Thoracic aorta (tissue), 2 donors: ENCODE data around the gene ALOX12B. TPM values are rescaled to one million over a fixed set of nuclear protein-coding genes. Genes with fewer than 3 reads are reported as not detected.
"Not testable (repeated sequence)": the region's sequence is repeated elsewhere in the genome, so short reads cannot be mapped to it uniquely, and the experiment has no call there.

ENCODE experiments used
- ATAC-seq: fragments of 150-250 bp; one replicate; pipeline ENCODE4 v1.8.0; 2017; ENCODE audit warnings: low read depth; ENCODE audit not compliant: insufficient number of reproducible peaks, low FRiP score
- DNase-seq: peaks from one replicate; pipeline ENCODE4 v3.0.0-alpha.2; 2020; ENCODE audit warnings: low spot score
- H3K27ac ChIP-seq, 2 donors: fragments of 200-600 bp; sonication (generic); 1 replicate in 1 of 2; 2 replicates in 1 of 2; pipeline ENCODE4 v1.5.1; 2016; ENCODE audit warnings: mild to moderate bottlenecking in 2 of 2, moderate library complexity in 2 of 2
- H3K27me3 ChIP-seq: fragments of 200-600 bp; sonication (generic); replicated peaks from 2 replicates; pipeline ENCODE4 v1.6.0; 2016; ENCODE audit warnings: mild to moderate bottlenecking; ENCODE audit not compliant: insufficient read depth
- H3K36me3 ChIP-seq: fragments of 200-600 bp; sonication (generic); one replicate; pipeline ENCODE4 v1.5.1; 2016
- H3K4me1 ChIP-seq, 2 donors: fragments of 200-600 bp; sonication (generic); 1 replicate in 1 of 2; 2 replicates in 1 of 2; pipeline versions ENCODE4 v1.5.1 to v1.6.0; 2016; ENCODE audit warnings: low read depth in 2 of 2, mild to moderate bottlenecking in 1 of 2; ENCODE audit not compliant: control insufficient read depth in 1 of 2
- H3K4me3 ChIP-seq: fragments of 200-600 bp; sonication (generic); 2 replicates; pipeline ENCODE4 v1.5.1; 2016; ENCODE audit warnings: mild to moderate bottlenecking
- H3K9me3 ChIP-seq: fragments of 200-600 bp; sonication (generic); 2 replicates; pipeline ENCODE4 v1.5.1; 2016
- CTCF ChIP-seq: fragments of 200-600 bp; sonication (generic); IDR thresholded peaks from one replicate; pipeline ENCODE4 v1.5.1; 2019; ENCODE audit warnings: antibody characterized with exemption
- total RNA-seq, 2 donors: library from RNA; depleted of rRNA; stranded (reverse); fragments of >200 nt; gene quantifications; one replicate each; pipeline versions ENCODE4 v1.1.0 to v1.2.3, GENCODE V29; 2016

ALOX12B gene
- total RNA-seq, 2 donors from 2014 or later = not detected

GRCh38 chr17:8031261-8031661 is 56.3 kb downstream of the ALOX12B start:
- no peak for DNase-seq
- Histone ChIP-seq H3K27ac (no peak overlapping the region), H3K4me3 (no peak overlapping the region), H3K36me3 (no peaks in the 10 kb centered on the region), H3K27me3 (no peaks in the 10 kb centered on the region), H3K9me3 (no peaks in the 10 kb centered on the region), H3K4me1 (no peaks in the 10 kb centered on the region)
- no peak for ATAC-seq
- TF ChIP-seq CTCF = no peak

GRCh38 chr17:8029121-8029520 is 58.4 kb downstream of the ALOX12B start:
- Histone ChIP-seq H3K4me1 (no peaks in the 10 kb centered on the region), H3K4me3 (no peak overlapping the region), H3K36me3 (no peaks in the 10 kb centered on the region), H3K9me3 (no peaks in the 10 kb centered on the region), H3K27me3 (no peaks in the 10 kb centered on the region), H3K27ac (no peak overlapping the region)
- TF ChIP-seq CTCF = no peak
- DNase-seq (no peak), ATAC-seq (no peak)

- Histone ChIP-seq H3K9me3 (no peaks in the 10 kb centered on the region), H3K27me3 (no peaks in the 10 kb centered on the region), H3K4me3 (no peak overlapping the region), H3K36me3 (no peaks in the 10 kb centered on the region), H3K27ac (no peak overlapping the region), H3K4me1 (no peaks in the 10 kb centered on the region)
- ATAC-seq (no peak), DNase-seq (no peak)
- TF ChIP-seq CTCF = no peak
These were observed 62.2 kb downstream of the ALOX12B start for GRCh38 chr17:8025176-8025911.

- H3K4me1 ChIP-seq, H3K36me3 ChIP-seq, H3K27me3 ChIP-seq, ATAC-seq, H3K4me3 ChIP-seq, H3K9me3 ChIP-seq, DNase-seq, H3K27ac ChIP-seq: not testable (repeated sequence)
These were observed 63.4 kb downstream of the ALOX12B start for GRCh38 chr17:8024161-8024560.

Other genes starting within 250 kb of the ALOX12B start
- 10 to 100 TPM in 1 of 2 donors, 1 to 10 TPM in 1; 4.1 to 21.9 TPM for gene TMEM88, start 232.7 kb downstream of the ALOX12B start, total RNA-seq
- 10 to 100 TPM; 49.5 to 62.7 TPM for gene NAA38, start 230.2 kb downstream of the ALOX12B start, total RNA-seq
- gene CYB5D1, start 229.7 kb downstream of the ALOX12B start, total RNA-seq = 1 to 10 TPM; 3.8 to 8.9 TPM
- gene CHD3, start 198.9 kb downstream of the ALOX12B start, total RNA-seq = 100 to 1,000 TPM in 1 of 2 donors, 10 to 100 TPM in 1; 80.6 to 171 TPM
- 1 to 10 TPM; 3.3 to 5.4 TPM for gene RNF227, start 171.4 kb downstream of the ALOX12B start, total RNA-seq
- gene KCNAB3, start 157.9 kb downstream of the ALOX12B start, total RNA-seq = not detected
- 10 to 100 TPM; 14.6 to 36.1 TPM for gene TRAPPC1, start 155.8 kb downstream of the ALOX12B start, total RNA-seq
- gene CNTROB, start 155.5 kb downstream of the ALOX12B start, total RNA-seq = 10 to 100 TPM; 11.2 to 42.9 TPM
- not detected for gene GUCY2D, start 85.1 kb downstream of the ALOX12B start, total RNA-seq
- 1 to 10 TPM in 1 of 2 donors, under 1 TPM in 1; 0.85 to 8.3 TPM for gene ALOX15B, start 48.7 kb downstream of the ALOX12B start, total RNA-seq
- gene ALOXE3, start 30.8 kb upstream of the ALOX12B start, total RNA-seq = not detected
- not detected for gene HES7, start 36.4 kb upstream of the ALOX12B start, total RNA-seq
- gene PER1, start 64.7 kb upstream of the ALOX12B start, total RNA-seq = 100 to 1,000 TPM; 175 to 292 TPM
- gene VAMP2, start 75.2 kb upstream of the ALOX12B start, total RNA-seq = 10 to 100 TPM; 36.0 to 50.3 TPM
- 10 to 100 TPM in 1 of 2 donors, 1 to 10 TPM in 1; 8.4 to 32.1 TPM for gene TMEM107, start 88.7 kb upstream of the ALOX12B start, total RNA-seq
- gene BORCS6, start 102.5 kb upstream of the ALOX12B start, total RNA-seq = 10 to 100 TPM; 11.9 to 13.8 TPM
- 1 to 10 TPM in 1 of 2 donors, not detected in 1; 1.6 TPM for gene AURKB, start 122.9 kb upstream of the ALOX12B start, total RNA-seq
- 10 to 100 TPM; 25.3 to 38.6 TPM for gene CTC1, start 160.3 kb upstream of the ALOX12B start, total RNA-seq
- gene PFAS, start 161.6 kb upstream of the ALOX12B start, total RNA-seq = 10 to 100 TPM; 13.2 to 15.2 TPM
- 10 to 100 TPM; 13.8 to 26.7 TPM for gene RANGRF, start 201.0 kb upstream of the ALOX12B start, total RNA-seq
- gene SLC25A35, start 207.7 kb upstream of the ALOX12B start, total RNA-seq = 1 to 10 TPM; 1.8 to 6.1 TPM
- 10 to 100 TPM in 1 of 2 donors, 1 to 10 TPM in 1; 7.4 to 32.1 TPM for gene ARHGEF15, start 222.5 kb upstream of the ALOX12B start, total RNA-seq